Activated CD4-positive, alpha-beta T cell treated with anti-CD3 and anti-CD28 coated beads, Interleukin-2, Interleukin-4, amounts not matched to agents 100 ng/mL and 50 ng/mL, durations not matched to agents 16 hours and 8 hours (primary cell): ENCODE results near the gene TMEM186.
"Not testable (repeated sequence)": the region's sequence is repeated elsewhere in the genome, so short reads cannot be mapped to it uniquely, and the experiment has no call there.

Source experiments
- DNase-seq: peaks from one replicate; pipeline ENCODE4 v3.0.0-alpha.2; 2020; ENCODE audit warnings: low spot score

The TMEM186 gene

GRCh38 chr16:8774208-8774607, 23.2 kb downstream of the TMEM186 start:
- no peak for DNase-seq

GRCh38 chr16:8773537-8773936, 23.9 kb downstream of the TMEM186 start:
- no peak for DNase-seq

- DNase-seq = no peak
Measured at GRCh38 chr16:8768692-8769091, 28.7 kb downstream of the TMEM186 start.

- DNase-seq = no peak
Measured at GRCh38 chr16:8768283-8768682, 29.2 kb downstream of the TMEM186 start.

- DNase-seq = no peak
Measured at GRCh38 chr16:8767176-8767575, 30.3 kb downstream of the TMEM186 start.

GRCh38 chr16:8764525-8765250, 32.8 kb downstream of the TMEM186 start:
- DNase-seq = no peak

GRCh38 chr16:8763899-8764298, 33.5 kb downstream of the TMEM186 start:
- no peak for DNase-seq

- no peak for DNase-seq
Measured at GRCh38 chr16:8763083-8763482, 34.4 kb downstream of the TMEM186 start.

- DNase-seq = no peak
Measured at GRCh38 chr16:8762254-8762653, 35.2 kb downstream of the TMEM186 start.

- DNase-seq = no peak
Measured at GRCh38 chr16:8761078-8761477, 36.4 kb downstream of the TMEM186 start.

GRCh38 chr16:8760021-8760420, 37.4 kb downstream of the TMEM186 start:
- no peak for DNase-seq

GRCh38 chr16:8758022-8758421, 39.4 kb downstream of the TMEM186 start:
- DNase-seq = no peak

- no peak for DNase-seq
Measured at GRCh38 chr16:8756755-8757154, 40.7 kb downstream of the TMEM186 start.

GRCh38 chr16:8753416-8754054, 43.9 kb downstream of the TMEM186 start:
- no peak for DNase-seq

- no peak for DNase-seq
Measured at GRCh38 chr16:8752706-8753105, 44.7 kb downstream of the TMEM186 start.

- no peak for DNase-seq
Measured at GRCh38 chr16:8751481-8752311, 45.7 kb downstream of the TMEM186 start.

GRCh38 chr16:8748944-8749343, 48.5 kb downstream of the TMEM186 start:
- DNase-seq = not testable (repeated sequence)
